Activated CD4-positive, alpha-beta T cell treated with anti-CD3 and anti-CD28 coated beads, Interleukin-2, amount 10 ng/mL, durations not matched to agents 7 days and 5 days (primary cell): ENCODE measurements around the gene FOXP2. TPM values are rescaled to one million over a fixed set of nuclear protein-coding genes. Genes with fewer than 3 reads are reported as not detected.
"Not testable (repeated sequence)": the region's sequence is repeated elsewhere in the genome, so short reads cannot be mapped to it uniquely, and the experiment has no call there.

Experiments
- CTCF ChIA-PET: fragments of 350-600 bp; sonication (Branson Sonifier 250); formaldehyde crosslinking; loops from one replicate; lab custom pipeline; 2021; ENCODE audit warnings: antibody characterized with exemption; lab: Charles Lee
- POLR2A ChIA-PET: fragments of 350-600 bp; sonication (Branson Sonifier 250); formaldehyde crosslinking; loops from one replicate; lab custom pipeline; 2021; ENCODE audit warnings: antibody characterized with exemption; lab: Charles Lee
- DNase-seq: peaks from one replicate; pipeline ENCODE4 v3.0.0-alpha.2; 2020
- H3K27ac Mint-ChIP-seq: one replicate; pipeline ENCODE4 v1.8.0; 2021; ENCODE audit warnings: mild to moderate bottlenecking, moderate library complexity, mixed read lengths
- H3K27me3 Mint-ChIP-seq: one replicate; pipeline ENCODE4 v1.8.0; 2021; ENCODE audit warnings: mixed read lengths
- H3K36me3 Mint-ChIP-seq: one replicate; pipeline ENCODE4 v1.8.0; 2021; ENCODE audit warnings: low read depth, mixed read lengths
- H3K4me1 Mint-ChIP-seq: one replicate; pipeline ENCODE4 v1.8.0; 2021; ENCODE audit warnings: mixed read lengths
- H3K4me3 Mint-ChIP-seq: one replicate; pipeline ENCODE4 v1.8.0; 2021; ENCODE audit warnings: mild to moderate bottlenecking, moderate library complexity, mixed read lengths
- H3K9me3 Mint-ChIP-seq: one replicate; pipeline ENCODE4 v1.8.0; 2021; ENCODE audit warnings: mixed read lengths
- total RNA-seq, 2 experiments: library from RNA; stranded (reverse); gene quantifications; one replicate each; pipeline ENCODE4 v1.2.3, GENCODE V29; 2021

Gene FOXP2
- total RNA-seq, 2 experiments from 2014 or later, result not detected

- Mint-ChIP-seq H3K27ac (no peak overlapping the region), H3K36me3 (no peaks in the 10 kb centered on the region), H3K27me3 (no peaks in the 10 kb centered on the region), H3K9me3 (no peaks in the 10 kb centered on the region), H3K4me1 (no peaks in the 10 kb centered on the region), H3K4me3 (no peak overlapping the region)
- CTCF ChIA-PET, result no interaction called here
- DNase-seq, result no peak
- POLR2A ChIA-PET, result no interaction called here
Observed at GRCh38 chr7:114534953-114535352, 120.3 kb downstream of the FOXP2 start.

GRCh38 chr7:114539575-114539974 is 125.0 kb downstream of the FOXP2 start:
- no peak overlapping the region for H3K4me3 Mint-ChIP-seq
- H3K9me3 Mint-ChIP-seq, result no peaks in the 10 kb centered on the region
- no peak for DNase-seq
- no peaks in the 10 kb centered on the region for H3K27me3 Mint-ChIP-seq
- H3K4me1 Mint-ChIP-seq, result no peaks in the 10 kb centered on the region
- CTCF ChIA-PET, result no interaction called here
- H3K27ac Mint-ChIP-seq, result no peak overlapping the region
- no peaks in the 10 kb centered on the region for H3K36me3 Mint-ChIP-seq
- POLR2A ChIA-PET, result no interaction called here

- no peaks in the 10 kb centered on the region for H3K9me3 Mint-ChIP-seq
- ChIA-PET CTCF (no interaction called here), POLR2A (no interaction called here)
- DNase-seq, result no peak
- H3K4me1 Mint-ChIP-seq, result no peaks in the 10 kb centered on the region
- H3K36me3 Mint-ChIP-seq, result no peaks in the 10 kb centered on the region
- no peak overlapping the region for H3K4me3 Mint-ChIP-seq
- no peaks in the 10 kb centered on the region for H3K27me3 Mint-ChIP-seq
- H3K27ac Mint-ChIP-seq, result no peak overlapping the region
Observed at GRCh38 chr7:114540291-114540690, 125.7 kb downstream of the FOXP2 start.

GRCh38 chr7:114547346-114547745 is 132.7 kb downstream of the FOXP2 start:
- H3K4me1 Mint-ChIP-seq, H3K9me3 Mint-ChIP-seq, H3K4me3 Mint-ChIP-seq, POLR2A ChIA-PET, H3K36me3 Mint-ChIP-seq, DNase-seq, H3K27ac Mint-ChIP-seq, CTCF ChIA-PET, H3K27me3 Mint-ChIP-seq: not testable (repeated sequence)

- Mint-ChIP-seq H3K4me1 (no peaks in the 10 kb centered on the region), H3K36me3 (no peaks in the 10 kb centered on the region), H3K9me3 (no peaks in the 10 kb centered on the region), H3K27me3 (no peaks in the 10 kb centered on the region), H3K4me3 (no peak overlapping the region), H3K27ac (no peak overlapping the region)
- POLR2A ChIA-PET, result no interaction called here
- CTCF ChIA-PET, result no interaction called here
- DNase-seq, result no peak
Observed at GRCh38 chr7:114548081-114548980, 133.7 kb downstream of the FOXP2 start.

GRCh38 chr7:114554781-114555537 is 140.3 kb downstream of the FOXP2 start:
- DNase-seq, result no peak
- no peak overlapping the region for H3K4me3 Mint-ChIP-seq
- H3K36me3 Mint-ChIP-seq, result no peaks in the 10 kb centered on the region
- no peaks in the 10 kb centered on the region for H3K4me1 Mint-ChIP-seq
- ChIA-PET POLR2A (no interaction called here), CTCF (no interaction called here)
- H3K27me3 Mint-ChIP-seq, result no peaks in the 10 kb centered on the region
- no peaks in the 10 kb centered on the region for H3K9me3 Mint-ChIP-seq
- no peak overlapping the region for H3K27ac Mint-ChIP-seq

GRCh38 chr7:114567416-114567815 is 152.8 kb downstream of the FOXP2 start:
- H3K9me3 Mint-ChIP-seq, result no peaks in the 10 kb centered on the region
- no peaks in the 10 kb centered on the region for H3K27me3 Mint-ChIP-seq
- H3K27ac Mint-ChIP-seq, result no peak overlapping the region
- ChIA-PET CTCF (no interaction called here), POLR2A (interaction anchor here (0.6 kb wide), 1 partner anchor 266 kb away, joined by 5 read pairs; no protein-coding TSS in a partner anchor)
- H3K4me1 Mint-ChIP-seq, result no peaks in the 10 kb centered on the region
- no peaks in the 10 kb centered on the region for H3K36me3 Mint-ChIP-seq
- DNase-seq, result no peak
- H3K4me3 Mint-ChIP-seq, result no peak overlapping the region

GRCh38 chr7:114569220-114569619 is 154.6 kb downstream of the FOXP2 start:
- CTCF ChIA-PET, result no interaction called here
- DNase-seq, result no peak
- no peaks in the 10 kb centered on the region for H3K27me3 Mint-ChIP-seq
- H3K9me3 Mint-ChIP-seq, result no peaks in the 10 kb centered on the region
- no peaks in the 10 kb centered on the region for H3K36me3 Mint-ChIP-seq
- POLR2A ChIA-PET, result no interaction called here
- H3K27ac Mint-ChIP-seq, result no peak overlapping the region
- H3K4me3 Mint-ChIP-seq, result no peak overlapping the region
- no peaks in the 10 kb centered on the region for H3K4me1 Mint-ChIP-seq

- DNase-seq, result no peak
- no peak overlapping the region for H3K4me3 Mint-ChIP-seq
- no peaks in the 10 kb centered on the region for H3K9me3 Mint-ChIP-seq
- H3K4me1 Mint-ChIP-seq, result no peaks in the 10 kb centered on the region
- no peaks in the 10 kb centered on the region for H3K36me3 Mint-ChIP-seq
- no peaks in the 10 kb centered on the region for H3K27me3 Mint-ChIP-seq
- CTCF ChIA-PET, result no interaction called here
- POLR2A ChIA-PET, result no interaction called here
- no peak overlapping the region for H3K27ac Mint-ChIP-seq
Observed at GRCh38 chr7:114574384-114574783, 159.8 kb downstream of the FOXP2 start.

GRCh38 chr7:114575098-114575497 is 160.5 kb downstream of the FOXP2 start:
- DNase-seq, result no peak
- H3K36me3 Mint-ChIP-seq, result no peaks in the 10 kb centered on the region
- H3K4me1 Mint-ChIP-seq, result no peaks in the 10 kb centered on the region
- CTCF ChIA-PET, result no interaction called here
- H3K27ac Mint-ChIP-seq, result no peak overlapping the region
- no peaks in the 10 kb centered on the region for H3K9me3 Mint-ChIP-seq
- POLR2A ChIA-PET, result no interaction called here
- no peaks in the 10 kb centered on the region for H3K27me3 Mint-ChIP-seq
- no peak overlapping the region for H3K4me3 Mint-ChIP-seq

GRCh38 chr7:114580963-114581362 is 166.3 kb downstream of the FOXP2 start:
- H3K4me1 Mint-ChIP-seq, H3K4me3 Mint-ChIP-seq, H3K27me3 Mint-ChIP-seq, CTCF ChIA-PET, POLR2A ChIA-PET, H3K9me3 Mint-ChIP-seq, H3K36me3 Mint-ChIP-seq, DNase-seq, H3K27ac Mint-ChIP-seq: not testable (repeated sequence)

GRCh38 chr7:114588506-114588905 is 173.9 kb downstream of the FOXP2 start:
- H3K36me3 Mint-ChIP-seq, result no peaks in the 10 kb centered on the region
- CTCF ChIA-PET, result no interaction called here
- DNase-seq, result no peak
- no peak overlapping the region for H3K4me3 Mint-ChIP-seq
- POLR2A ChIA-PET, result no interaction called here
- H3K27ac Mint-ChIP-seq, result no peak overlapping the region
- no peaks in the 10 kb centered on the region for H3K27me3 Mint-ChIP-seq
- H3K9me3 Mint-ChIP-seq, result no peaks in the 10 kb centered on the region
- no peaks in the 10 kb centered on the region for H3K4me1 Mint-ChIP-seq

GRCh38 chr7:114589436-114589835 is 174.8 kb downstream of the FOXP2 start:
- ChIA-PET CTCF (no interaction called here), POLR2A (no interaction called here)
- Mint-ChIP-seq H3K27me3 (no peaks in the 10 kb centered on the region), H3K4me1 (no peaks in the 10 kb centered on the region), H3K9me3 (no peaks in the 10 kb centered on the region), H3K36me3 (no peaks in the 10 kb centered on the region), H3K4me3 (no peak overlapping the region), H3K27ac (no peak overlapping the region)
- no peak for DNase-seq
